Measurements from ENCODE around the gene TRABD.

- TF ChIP-seq CTCF (conservative IDR thresholded peaks at IDR 0.05 in 1 of 2, IDR thresholded peaks at IDR 0.05 in 1 of 2; ENCODE audit: low read depth in 1 of 2, low read length in 2 of 2) (no peak), EZH2 (IDR thresholded peaks at IDR 0.05; ENCODE audit: low read length, missing control alignments) (no peak)
These were observed 58.9 kb downstream of the TRABD start, which contains the start of gene TUBGCP6 for GRCh38 chr22:50244420-50245213.

Data from fibroblast of lung (primary cell).